ENCODE measurements around the gene TFCP2. TPM values are rescaled to one million over a fixed set of nuclear protein-coding genes. Genes with fewer than 3 reads are reported as not detected.
A peak's percentile ranks its signal among the peaks of the same experiment; 100 is the strongest.

Gene TFCP2
- total and polyA plus RNA-seq, 4 experiments from 2014 or later: 6.0 to 40.0 (median 25.9) TPM

- Histone ChIP-seq H3K9me3 (ENCODE audit: control insufficient read depth in 1 of 2, low read length in 2 of 2) (no peaks in the 10 kb centered on the region), H3K27me3 (ENCODE audit: insufficient read depth, low read length) (no peaks in the 10 kb centered on the region), H3K36me3 (ENCODE audit: insufficient read depth, low read length) (peaks cover 47% of the 10 kb centered on the region), H3K4me3 (ENCODE audit: low read length in 2 of 2) (no peak overlapping the region), H3K27ac (ENCODE audit: low read depth, low read length) (no peak overlapping the region), H3K4me1 (ENCODE audit: insufficient read depth, low read length) (no peaks in the 10 kb centered on the region)
- no peaks in the 10 kb centered on the region for H3K27me3 Mint-ChIP-seq
- POLR2A ChIA-PET (ENCODE audit: partially characterized antibody): no interaction called here
- peaks cover 0 to 2% (median 0%) of the 10 kb centered on the region in 4 donors for H3K4me1 Mint-ChIP-seq
- CTCF ChIA-PET (ENCODE audit: partially characterized antibody): no interaction called here
- no peak overlapping the region for H3K27ac Mint-ChIP-seq
- H3K4me3 Mint-ChIP-seq: no peak overlapping the region
- intact Hi-C loops (cut with micrococcal nuclease): no loop called here
- peaks cover 62 to 73% of the 10 kb centered on the region in 2 donors for H3K36me3 Mint-ChIP-seq
- H3K9me3 Mint-ChIP-seq: no peaks in the 10 kb centered on the region
- DNase-seq: no peak
These were observed 69.0 kb downstream of the TFCP2 start for GRCh38 chr12:51103977-51104376.

DNA sequence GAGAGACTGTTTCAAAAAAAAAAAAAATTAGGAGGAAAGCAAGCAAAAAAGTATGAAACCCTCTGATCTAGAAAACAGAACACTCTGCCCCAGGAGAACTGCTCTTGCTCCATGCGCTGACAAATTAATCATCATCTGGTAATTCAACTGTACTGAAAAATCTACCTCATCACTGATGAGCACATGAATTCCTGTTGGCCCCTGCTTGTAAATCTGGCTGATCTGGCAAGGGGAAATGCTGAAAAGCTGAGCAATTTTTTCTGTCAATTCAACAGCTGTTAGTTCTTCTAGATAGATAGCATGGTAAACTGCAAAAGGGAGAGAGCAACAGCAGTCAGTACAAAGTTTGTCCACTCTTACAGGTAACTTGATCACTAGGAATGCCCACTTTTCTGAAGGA, 74.3 kb downstream of the TFCP2 start:
- intact Hi-C loops (cut with micrococcal nuclease): no loop called here
- ChIA-PET CTCF (ENCODE audit: partially characterized antibody) (interaction anchor here (0.5 kb wide), 1 partner anchor 207 kb away, joined by 3 read pairs; no protein-coding TSS in a partner anchor), POLR2A (ENCODE audit: partially characterized antibody) (no interaction called here)
- Histone ChIP-seq H3K27ac (ENCODE audit: low read depth, low read length) (no peak overlapping the region), H3K27me3 (ENCODE audit: insufficient read depth, low read length) (no peaks in the 10 kb centered on the region), H3K9me3 (ENCODE audit: control insufficient read depth in 1 of 2, low read length in 2 of 2) (no peaks in the 10 kb centered on the region), H3K4me3 (ENCODE audit: low read length in 2 of 2) (no peak overlapping the region), H3K4me1 (ENCODE audit: insufficient read depth, low read length) (no peaks in the 10 kb centered on the region), H3K36me3 (ENCODE audit: insufficient read depth, low read length) (peaks cover 34% of the 10 kb centered on the region)
- no peak for DNase-seq
- peaks cover 0 to 1% (median 0%) of the 10 kb centered on the region in 4 donors for H3K4me1 Mint-ChIP-seq
- no peaks in the 10 kb centered on the region for H3K27me3 Mint-ChIP-seq
- no peak overlapping the region for H3K27ac Mint-ChIP-seq
- H3K36me3 Mint-ChIP-seq: peaks cover 60 to 75% of the 10 kb centered on the region in 2 donors
- H3K9me3 Mint-ChIP-seq: no peaks in the 10 kb centered on the region
- no peak overlapping the region for H3K4me3 Mint-ChIP-seq

DNA sequence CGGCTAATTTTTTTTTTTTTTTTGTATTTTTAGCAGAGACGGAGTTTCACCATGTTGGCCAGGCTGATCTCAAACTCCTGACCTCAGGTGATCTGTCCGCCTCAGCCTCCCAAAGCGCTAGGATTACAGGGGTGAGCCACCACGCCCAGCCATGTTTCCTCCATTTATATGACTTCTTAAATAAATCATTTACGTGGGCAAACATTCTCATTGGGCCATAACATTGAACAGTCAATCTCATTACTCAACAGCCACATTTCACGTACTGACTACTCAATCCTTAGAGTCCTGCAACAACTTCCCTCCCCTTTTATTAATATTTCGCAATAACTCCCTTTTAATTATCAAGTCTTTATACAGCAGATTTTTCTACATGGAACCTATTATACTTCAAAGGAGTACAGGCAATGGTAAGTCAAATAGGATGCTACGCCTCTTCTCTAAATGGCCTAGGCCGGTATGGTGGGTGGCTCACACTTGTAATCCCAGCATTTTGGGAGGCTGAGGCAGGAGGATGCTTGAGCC, 82.2 kb downstream of the TFCP2 start:
- no peaks in the 10 kb centered on the region for H3K9me3 Mint-ChIP-seq
- Histone ChIP-seq H3K4me3 (ENCODE audit: low read length in 2 of 2) (no peak overlapping the region), H3K27ac (ENCODE audit: low read depth, low read length) (no peak overlapping the region), H3K36me3 (ENCODE audit: insufficient read depth, low read length) (peaks cover 7% of the 10 kb centered on the region), H3K27me3 (ENCODE audit: insufficient read depth, low read length) (no peaks in the 10 kb centered on the region), H3K4me1 (ENCODE audit: insufficient read depth, low read length) (no peaks in the 10 kb centered on the region), H3K9me3 (ENCODE audit: control insufficient read depth in 1 of 2, low read length in 2 of 2) (no peaks in the 10 kb centered on the region)
- peak overlapping the region in 1 of 7 donors; percentile 35 for H3K27ac Mint-ChIP-seq
- no peak for DNase-seq
- H3K27me3 Mint-ChIP-seq: no peaks in the 10 kb centered on the region
- POLR2A ChIA-PET (ENCODE audit: partially characterized antibody): no interaction called here
- peaks cover 0 to 3% (median 1%) of the 10 kb centered on the region in 4 donors for H3K4me1 Mint-ChIP-seq
- CTCF ChIA-PET (ENCODE audit: partially characterized antibody): interaction anchor here (0.9 kb wide), 1 partner anchor 278 kb away, joined by 3 read pairs; no protein-coding TSS in a partner anchor
- H3K4me3 Mint-ChIP-seq: no peak overlapping the region
- H3K36me3 Mint-ChIP-seq: peaks cover 13 to 21% of the 10 kb centered on the region in 2 donors
- intact Hi-C loops (cut with micrococcal nuclease): no loop called here

DNA sequence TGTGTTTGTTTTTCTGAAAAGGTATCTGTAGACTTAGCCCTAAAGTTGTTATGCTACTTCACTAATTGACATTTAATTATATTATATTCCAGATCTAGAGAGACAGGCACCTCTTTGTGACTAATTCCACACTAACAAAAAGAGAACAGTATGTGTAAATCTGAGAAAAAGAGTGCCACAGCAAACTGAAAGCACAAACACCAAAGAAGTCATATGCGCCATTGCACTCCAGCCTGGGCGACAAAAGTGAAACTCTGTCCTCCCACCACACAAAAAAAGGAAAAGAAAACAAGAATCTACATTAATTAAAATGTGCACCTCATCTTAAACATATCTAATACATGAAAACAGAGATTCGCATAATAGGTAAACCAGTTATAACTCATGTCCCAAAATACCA, 85.1 kb downstream of the TFCP2 start:
- Mint-ChIP-seq H3K4me1 (peaks cover 7 to 13% (median 9%) of the 10 kb centered on the region in 4 donors), H3K4me3 (peak overlapping the region in 1 of 8 donors; percentile 26), H3K36me3 (peaks cover 0 to 2% of the 10 kb centered on the region in 2 donors), H3K27ac (peak overlapping the region in 3 of 7 donors; percentile 13 to 83 (median 19)), H3K9me3 (peaks cover 0 to 2% (median 0%) of the 10 kb centered on the region in 8 donors), H3K27me3 (no peaks in the 10 kb centered on the region)
- POLR2A ChIA-PET (ENCODE audit: partially characterized antibody): no interaction called here
- no peak overlapping the region for H3K4me3 ChIP-seq (ENCODE audit: low read length in 2 of 2)
- no peaks in the 10 kb centered on the region for H3K36me3 ChIP-seq (ENCODE audit: insufficient read depth, low read length)
- H3K27me3 ChIP-seq (ENCODE audit: insufficient read depth, low read length): no peaks in the 10 kb centered on the region
- no peak overlapping the region for H3K27ac ChIP-seq (ENCODE audit: low read depth, low read length)
- CTCF ChIA-PET (ENCODE audit: partially characterized antibody): no interaction called here
- peaks cover 6% of the 10 kb centered on the region for H3K4me1 ChIP-seq (ENCODE audit: insufficient read depth, low read length)
- DNase-seq: no peak
- intact Hi-C loops (cut with micrococcal nuclease): no loop called here
- H3K9me3 ChIP-seq (ENCODE audit: control insufficient read depth in 1 of 2, low read length in 2 of 2): no peaks in the 10 kb centered on the region

- H3K9me3 Mint-ChIP-seq: peaks cover 0 to 4% (median 0%) of the 10 kb centered on the region in 8 donors
- peak overlapping the region in 2 of 7 donors; percentile 15 to 90 for H3K27ac Mint-ChIP-seq
These were observed 86.0 kb downstream of the TFCP2 start for GRCh38 chr12:51086933-51087332.

GRCh38 chr12:51085757-51086156, 87.2 kb downstream of the TFCP2 start:
- Histone ChIP-seq H3K27ac (ENCODE audit: low read depth, low read length) (no peak overlapping the region), H3K4me1 (ENCODE audit: insufficient read depth, low read length) (peaks cover 21% of the 10 kb centered on the region), H3K9me3 (ENCODE audit: control insufficient read depth in 1 of 2, low read length in 2 of 2) (no peaks in the 10 kb centered on the region), H3K27me3 (ENCODE audit: insufficient read depth, low read length) (no peaks in the 10 kb centered on the region), H3K4me3 (ENCODE audit: low read length in 2 of 2) (no peak overlapping the region), H3K36me3 (ENCODE audit: insufficient read depth, low read length) (no peaks in the 10 kb centered on the region)
- CTCF ChIA-PET (ENCODE audit: partially characterized antibody): interaction anchor here (0.9 to 1.1 kb wide), 2 partner anchors 59 to 167 kb away, joined by 3 read pairs; no protein-coding TSS in a partner anchor
- H3K9me3 Mint-ChIP-seq: peaks cover 0 to 4% (median 0%) of the 10 kb centered on the region in 8 donors
- H3K4me3 Mint-ChIP-seq: peak overlapping the region in 1 of 8 donors; percentile 36
- H3K27me3 Mint-ChIP-seq: no peaks in the 10 kb centered on the region
- intact Hi-C loops (cut with micrococcal nuclease): no loop called here
- DNase-seq: no peak
- POLR2A ChIA-PET (ENCODE audit: partially characterized antibody): no interaction called here
- H3K27ac Mint-ChIP-seq: peak overlapping the region in 1 of 7 donors; percentile 60
- H3K4me1 Mint-ChIP-seq: peaks cover 21 to 29% (median 25%) of the 10 kb centered on the region in 4 donors
- H3K36me3 Mint-ChIP-seq: peaks cover 0 to 7% of the 10 kb centered on the region in 2 donors

More at GRCh38 chr12:51086933-51087332, 86.0 kb downstream of the TFCP2 start:
- ChIA-PET CTCF (ENCODE audit: partially characterized antibody) (no interaction called here), POLR2A (ENCODE audit: partially characterized antibody) (no interaction called here)
- H3K27me3 Mint-ChIP-seq: no peaks in the 10 kb centered on the region
- H3K4me3 ChIP-seq (ENCODE audit: low read length in 2 of 2): no peak overlapping the region
- H3K4me3 Mint-ChIP-seq: no peak overlapping the region
- H3K4me1 Mint-ChIP-seq: peaks cover 16 to 22% (median 18%) of the 10 kb centered on the region in 4 donors
- no peaks in the 10 kb centered on the region for H3K9me3 ChIP-seq (ENCODE audit: control insufficient read depth in 1 of 2, low read length in 2 of 2)
- intact Hi-C loops (cut with micrococcal nuclease): no loop called here
- no peaks in the 10 kb centered on the region for H3K36me3 ChIP-seq (ENCODE audit: insufficient read depth, low read length)
- no peaks in the 10 kb centered on the region for H3K27me3 ChIP-seq (ENCODE audit: insufficient read depth, low read length)
- H3K27ac ChIP-seq (ENCODE audit: low read depth, low read length): no peak overlapping the region
- peaks cover 0 to 7% of the 10 kb centered on the region in 2 donors for H3K36me3 Mint-ChIP-seq
- H3K4me1 ChIP-seq (ENCODE audit: insufficient read depth, low read length): peaks cover 15% of the 10 kb centered on the region
- no peak for DNase-seq

GRCh38 chr12:51083126-51083833, 89.7 kb downstream of the TFCP2 start, which contains the start of gene CSRNP2:
TSS of gene CSRNP2 (minus strand) at chr12:51083596. CDS start at chr12:51076561, 7,035 bp downstream.
- CTCF ChIA-PET (ENCODE audit: partially characterized antibody): interaction anchor here (0.9 to 1.2 kb wide), 2 partner anchors 17 to 36 kb away, joined by 3 to 5 read pairs; no protein-coding TSS in a partner anchor
- Mint-ChIP-seq H3K4me1 (peaks cover 28 to 45% (median 36%) of the 10 kb centered on the region in 4 donors), H3K27me3 (no peaks in the 10 kb centered on the region), H3K27ac (peak within 1 kb of the TSS; percentile 88 to 97 (median 95)), H3K36me3 (peaks cover 0 to 11% of the 10 kb centered on the region in 2 donors), H3K9me3 (peaks cover 0 to 6% (median 0%) of the 10 kb centered on the region in 8 donors), H3K4me3 (peak within 1 kb of the TSS; percentile 93 to 98 (median 96))
- H3K4me3 ChIP-seq (ENCODE audit: low read length in 2 of 2): peak within 1 kb of the TSS; percentile 67 to 93
- no peaks in the 10 kb centered on the region for H3K9me3 ChIP-seq (ENCODE audit: control insufficient read depth in 1 of 2, low read length in 2 of 2)
- intact Hi-C loops (cut with micrococcal nuclease): loop anchor here (1.0 to 5.0 kb wide), 4 partner anchors 35 to 1341 kb away; partner anchors contain the start of genes DAZAP2, LETMD1, TFCP2 and TMBIM6
- POLR2A ChIA-PET (ENCODE audit: partially characterized antibody): interaction anchor here (0.6 to 4.1 kb wide), 20 partner anchors 8 to 683 kb away, joined by 3 to 26 read pairs (median 4); partner anchors contain the start of genes ATF1, DAZAP2, LARP4 and LETMD1
- H3K27ac ChIP-seq (ENCODE audit: low read depth, low read length): peak within 1 kb of the TSS; percentile 86
- peak; percentile 94 to 96 (median 95) for DNase-seq
- peaks cover 21% of the 10 kb centered on the region for H3K4me1 ChIP-seq (ENCODE audit: insufficient read depth, low read length)
- no peaks in the 10 kb centered on the region for H3K36me3 ChIP-seq (ENCODE audit: insufficient read depth, low read length)
- no peaks in the 10 kb centered on the region for H3K27me3 ChIP-seq (ENCODE audit: insufficient read depth, low read length)

All from CD4-positive, alpha-beta memory T cell (primary cell).